Lower leg skin (tissue), 3 donors: ENCODE measurements around the gene PLEKHA6.

Source experiments
- CTCF ChIP-seq, 3 donors: fragments of 450-650 bp; IDR thresholded peaks; one replicate each; pipeline ENCODE4 v1.5.1; 2016; ENCODE audit warnings: antibody characterized with exemption in 3 of 3, mild to moderate bottlenecking in 3 of 3, moderate library complexity in 2 of 3
- POLR2A ChIP-seq, 2 donors: fragments of 450-650 bp; IDR thresholded peaks; one replicate each; pipeline ENCODE4 v1.6.1; 2016 to 2017; ENCODE audit warnings: antibody characterized with exemption in 2 of 2, mild to moderate bottlenecking in 1 of 2, moderate library complexity in 1 of 2

GRCh38 chr1:204338997-204339396 is 20.7 kb downstream of the PLEKHA6 start:
- TF ChIP-seq CTCF (IDR thresholded peaks at IDR 0.05) (no peak), POLR2A (IDR thresholded peaks at IDR 0.05) (no peak)
